ENCODE measurements around the gene LDLRAD3. TPM values are rescaled to one million over a fixed set of nuclear protein-coding genes. Genes with fewer than 3 reads are reported as not detected.

LDLRAD3 gene
- total RNA-seq, 3 donors from 2014 or later (not counting 1 experiment from before 2014, with no cell fraction given), result 1.0 to 1.5 (median 1.2) TPM

GRCh38 chr11:36009473-36009872 is 65.6 kb downstream of the LDLRAD3 start:
- H3K27ac ChIP-seq (ENCODE audit: low read length), result no peak overlapping the region
- no peak overlapping the region for H3K4me3 Mint-ChIP-seq
- H3K4me3 ChIP-seq (ENCODE audit: low read length), result no peak overlapping the region
- no peaks in the 10 kb centered on the region for H3K36me3 ChIP-seq (ENCODE audit: control insufficient read depth, insufficient read depth, low read length)
- intact Hi-C loops (cut with micrococcal nuclease), result no loop called here
- H3K27me3 Mint-ChIP-seq (ENCODE audit: low read depth in 2 of 2), result peaks cover 0 to 14% of the 10 kb centered on the region in 2 donors
- H3K4me1 Mint-ChIP-seq, result no peaks in the 10 kb centered on the region
- no peak for TF ChIP-seq CTCF (IDR thresholded peaks at IDR 0.05)
- H3K4me1 ChIP-seq (ENCODE audit: control insufficient read depth, insufficient read depth, low read length), result no peaks in the 10 kb centered on the region
- no peaks in the 10 kb centered on the region for H3K27me3 ChIP-seq (ENCODE audit: control insufficient read depth, insufficient read depth, low read length)
- no peak for DNase-seq
- H3K27ac Mint-ChIP-seq, result no peak overlapping the region
- no peak for ATAC-seq
- peaks cover 4% of the 10 kb centered on the region for H3K9me3 ChIP-seq (ENCODE audit: control insufficient read depth, insufficient read depth, low read length)
- no peaks in the 10 kb centered on the region for H3K36me3 Mint-ChIP-seq
- 92% methylated on average over 3 of the region's 4 CpGs for WGBS (ENCODE audit: insufficient coverage)
- no peaks in the 10 kb centered on the region for H3K9me3 Mint-ChIP-seq

GRCh38 chr11:36010010-36010740 is 66.3 kb downstream of the LDLRAD3 start:
- H3K9me3 ChIP-seq (ENCODE audit: control insufficient read depth, insufficient read depth, low read length), result no peaks in the 10 kb centered on the region
- H3K4me1 ChIP-seq (ENCODE audit: control insufficient read depth, insufficient read depth, low read length), result no peaks in the 10 kb centered on the region
- no peak overlapping the region for H3K4me3 ChIP-seq (ENCODE audit: low read length)
- intact Hi-C loops (cut with micrococcal nuclease), result no loop called here
- no peak overlapping the region for H3K27ac Mint-ChIP-seq
- no peak overlapping the region for H3K27ac ChIP-seq (ENCODE audit: low read length)
- WGBS (ENCODE audit: insufficient coverage), result 90% methylated on average over 2 of the region's 2 CpGs
- no peaks in the 10 kb centered on the region for H3K36me3 Mint-ChIP-seq
- H3K36me3 ChIP-seq (ENCODE audit: control insufficient read depth, insufficient read depth, low read length), result no peaks in the 10 kb centered on the region
- H3K27me3 Mint-ChIP-seq (ENCODE audit: low read depth in 2 of 2), result peaks cover 0 to 14% of the 10 kb centered on the region in 2 donors
- H3K4me1 Mint-ChIP-seq, result no peaks in the 10 kb centered on the region
- DNase-seq (no peak), ATAC-seq (no peak)
- no peak for TF ChIP-seq CTCF (IDR thresholded peaks at IDR 0.05)
- no peak overlapping the region for H3K4me3 Mint-ChIP-seq
- H3K9me3 Mint-ChIP-seq, result no peaks in the 10 kb centered on the region
- no peaks in the 10 kb centered on the region for H3K27me3 ChIP-seq (ENCODE audit: control insufficient read depth, insufficient read depth, low read length)

- H3K27ac Mint-ChIP-seq, result no peak overlapping the region
- Histone ChIP-seq H3K27me3 (ENCODE audit: control insufficient read depth, insufficient read depth, low read length) (no peaks in the 10 kb centered on the region), H3K4me3 (ENCODE audit: low read length) (no peak overlapping the region), H3K27ac (ENCODE audit: low read length) (no peak overlapping the region), H3K36me3 (ENCODE audit: control insufficient read depth, insufficient read depth, low read length) (no peaks in the 10 kb centered on the region), H3K4me1 (ENCODE audit: control insufficient read depth, insufficient read depth, low read length) (no peaks in the 10 kb centered on the region), H3K9me3 (ENCODE audit: control insufficient read depth, insufficient read depth, low read length) (no peaks in the 10 kb centered on the region)
- no peak overlapping the region for H3K4me3 Mint-ChIP-seq
- no peak for TF ChIP-seq CTCF (IDR thresholded peaks at IDR 0.05)
- WGBS (ENCODE audit: insufficient coverage), result 88% methylated on average over 5 of the region's 5 CpGs
- no peak for ATAC-seq
- DNase-seq, result no peak
- H3K4me1 Mint-ChIP-seq, result no peaks in the 10 kb centered on the region
- H3K9me3 Mint-ChIP-seq, result no peaks in the 10 kb centered on the region
- intact Hi-C loops (cut with micrococcal nuclease), result no loop called here
- H3K27me3 Mint-ChIP-seq (ENCODE audit: low read depth in 2 of 2), result peaks cover 0 to 14% of the 10 kb centered on the region in 2 donors
- no peaks in the 10 kb centered on the region for H3K36me3 Mint-ChIP-seq
Observed at GRCh38 chr11:36011574-36011973, 67.7 kb downstream of the LDLRAD3 start.

GRCh38 chr11:36012455-36012854 is 68.6 kb downstream of the LDLRAD3 start:
- no peak overlapping the region for H3K4me3 Mint-ChIP-seq
- 82% methylated on average over 5 of the region's 5 CpGs for WGBS (ENCODE audit: insufficient coverage)
- no peak for TF ChIP-seq CTCF (IDR thresholded peaks at IDR 0.05)
- Histone ChIP-seq H3K4me3 (ENCODE audit: low read length) (no peak overlapping the region), H3K36me3 (ENCODE audit: control insufficient read depth, insufficient read depth, low read length) (no peaks in the 10 kb centered on the region), H3K27me3 (ENCODE audit: control insufficient read depth, insufficient read depth, low read length) (no peaks in the 10 kb centered on the region), H3K4me1 (ENCODE audit: control insufficient read depth, insufficient read depth, low read length) (no peaks in the 10 kb centered on the region), H3K9me3 (ENCODE audit: control insufficient read depth, insufficient read depth, low read length) (no peaks in the 10 kb centered on the region), H3K27ac (ENCODE audit: low read length) (no peak overlapping the region)
- H3K9me3 Mint-ChIP-seq, result no peaks in the 10 kb centered on the region
- H3K4me1 Mint-ChIP-seq, result no peaks in the 10 kb centered on the region
- DNase-seq (no peak), ATAC-seq (no peak)
- peaks cover 0 to 14% of the 10 kb centered on the region in 2 donors for H3K27me3 Mint-ChIP-seq (ENCODE audit: low read depth in 2 of 2)
- H3K27ac Mint-ChIP-seq, result no peak overlapping the region
- intact Hi-C loops (cut with micrococcal nuclease), result no loop called here
- H3K36me3 Mint-ChIP-seq, result no peaks in the 10 kb centered on the region

Measured in natural killer cell (primary cell).